ENCODE results near the gene CSN2.
"Not testable (repeated sequence)": the region's sequence is repeated elsewhere in the genome, so short reads cannot be mapped to it uniquely, and the experiment has no call there.

- not testable (repeated sequence) for TF ChIP-seq POLR2A (IDR thresholded peaks at IDR 0.05; ENCODE audit: low read length); GATA1 (IDR thresholded peaks at IDR 0.05; ENCODE audit: low read depth, low read length)
Observed at GRCh38 chr4:69923782-69924410, 41.6 kb downstream of the CSN2 start.
